Mucosa of descending colon (tissue), 3 donors: ENCODE data around the gene ID3. TPM values are rescaled to one million over a fixed set of nuclear protein-coding genes. Genes with fewer than 3 reads are reported as not detected.

ENCODE experiments used
- ATAC-seq: fragments of 200-7000 bp; cut with Tn5 transposase; one replicate; pipeline ENCODE4 v1.9.1; 2020; ENCODE audit warnings: mild to moderate bottlenecking, moderate library complexity
- DNase-seq, 3 donors: peaks; one replicate each; pipeline ENCODE4 v3.0.0-alpha.2; 2020
- H3K36me3 ChIP-seq: fragments of 200-600 bp; one replicate; pipeline ENCODE4 v1.8.0; 2021; ENCODE audit warnings: low read depth, mild to moderate bottlenecking
- H3K4me1 ChIP-seq: fragments of 200-600 bp; one replicate; pipeline ENCODE4 v1.8.0; 2021; ENCODE audit warnings: low read depth, mild to moderate bottlenecking
- H3K4me3 ChIP-seq: fragments of 200-600 bp; one replicate; pipeline ENCODE4 v1.8.0; 2021; ENCODE audit warnings: mild to moderate bottlenecking
- H3K9me3 ChIP-seq: fragments of 200-600 bp; one replicate; pipeline ENCODE4 v1.8.0; 2021; ENCODE audit warnings: mild to moderate bottlenecking
- intact Hi-C, 2 donors: fragments of 100-400 bp; cut with DNase I in 1 of 2; cut with micrococcal nuclease in 1 of 2; formaldehyde crosslinking; loops; one replicate each; pipeline versions ENCODE4 v1.11.0 to v1.11.1; 2022; cut with DNase I, micrococcal nuclease
- total RNA-seq, 3 donors: library from RNA; stranded (reverse); fragmentation: NEBNext Ultra II Directional in 2 of 3; extraction: Animal tissue kit (Norgen Biotek cat#: 25700) in 2 of 3; gene quantifications; one replicate each; pipeline versions ENCODE4 v1.2.1 to v1.2.4, GENCODE V29; 2021 to 2023
- TF ChIP-seq, protein P1 (sequence below): fragments of 200-600 bp; IDR thresholded peaks from one replicate; pipeline ENCODE4 v1.8.0; 2022; ENCODE audit warnings: antibody characterized with exemption, mild to moderate bottlenecking
- donor health status: DM: no; HTN: no; CAD: no; lungs with moderate emphysema.
- donor health status: DM: no; HTN: no; CAD: no.
- donor health status: DM: no; HTN: yes; CAD: no.

The ID3 gene
- total RNA-seq, 3 donors from 2014 or later, result 83.0 to 316 (median 121) TPM

DNA sequence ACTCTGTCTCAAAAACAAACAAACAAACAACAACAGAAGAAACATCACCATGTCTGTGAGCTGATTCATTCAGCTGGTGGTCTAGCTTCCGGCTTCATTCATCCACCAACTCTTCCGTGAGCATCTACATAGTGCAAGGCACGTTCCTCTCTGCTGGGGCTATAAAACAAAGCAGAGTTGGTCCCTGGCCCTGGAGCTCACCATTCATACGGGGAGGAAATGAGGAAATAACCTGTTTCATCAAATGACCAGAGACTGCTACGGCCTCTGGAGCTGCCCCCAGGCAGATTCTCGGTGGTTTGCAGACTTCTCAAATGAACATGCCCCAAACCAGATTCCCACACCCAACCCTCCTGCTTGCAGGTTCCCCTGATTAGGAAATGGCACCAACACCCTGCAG lies 41.0 kb upstream of the ID3 start:
- ATAC-seq (no peak), DNase-seq (no peak)
- TF ChIP-seq, protein P1, sequence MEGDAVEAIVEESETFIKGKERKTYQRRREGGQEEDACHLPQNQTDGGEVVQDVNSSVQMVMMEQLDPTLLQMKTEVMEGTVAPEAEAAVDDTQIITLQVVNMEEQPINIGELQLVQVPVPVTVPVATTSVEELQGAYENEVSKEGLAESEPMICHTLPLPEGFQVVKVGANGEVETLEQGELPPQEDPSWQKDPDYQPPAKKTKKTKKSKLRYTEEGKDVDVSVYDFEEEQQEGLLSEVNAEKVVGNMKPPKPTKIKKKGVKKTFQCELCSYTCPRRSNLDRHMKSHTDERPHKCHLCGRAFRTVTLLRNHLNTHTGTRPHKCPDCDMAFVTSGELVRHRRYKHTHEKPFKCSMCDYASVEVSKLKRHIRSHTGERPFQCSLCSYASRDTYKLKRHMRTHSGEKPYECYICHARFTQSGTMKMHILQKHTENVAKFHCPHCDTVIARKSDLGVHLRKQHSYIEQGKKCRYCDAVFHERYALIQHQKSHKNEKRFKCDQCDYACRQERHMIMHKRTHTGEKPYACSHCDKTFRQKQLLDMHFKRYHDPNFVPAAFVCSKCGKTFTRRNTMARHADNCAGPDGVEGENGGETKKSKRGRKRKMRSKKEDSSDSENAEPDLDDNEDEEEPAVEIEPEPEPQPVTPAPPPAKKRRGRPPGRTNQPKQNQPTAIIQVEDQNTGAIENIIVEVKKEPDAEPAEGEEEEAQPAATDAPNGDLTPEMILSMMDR, result no peak
- Histone ChIP-seq H3K4me3 (no peak overlapping the region), H3K4me1 (no peaks in the 10 kb centered on the region), H3K9me3 (no peaks in the 10 kb centered on the region), H3K36me3 (no peaks in the 10 kb centered on the region)
- intact Hi-C loops, result no loop called here

DNA sequence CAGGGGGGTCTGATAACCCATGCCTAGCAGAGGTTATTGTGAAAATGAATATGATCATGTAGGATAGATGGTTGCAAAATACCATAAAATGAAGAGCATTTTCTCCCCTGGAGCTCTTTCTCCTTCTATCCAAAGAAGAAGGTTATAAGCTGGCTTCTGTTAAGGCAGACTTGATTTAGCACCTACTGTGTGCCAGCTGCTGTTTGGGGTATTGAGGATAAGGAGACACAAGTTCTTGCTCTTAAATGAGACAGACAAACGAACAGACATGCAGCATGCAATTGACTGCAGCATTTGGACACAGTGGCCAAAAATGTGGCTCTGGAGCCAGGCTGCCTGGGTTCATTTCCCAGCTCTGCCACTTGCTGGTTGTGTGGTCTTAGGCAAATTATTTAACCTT lies 39.8 kb upstream of the ID3 start:
- Histone ChIP-seq H3K4me1 (no peaks in the 10 kb centered on the region), H3K4me3 (no peak overlapping the region), H3K36me3 (no peaks in the 10 kb centered on the region), H3K9me3 (no peaks in the 10 kb centered on the region)
- DNase-seq (no peak), ATAC-seq (no peak)
- TF ChIP-seq, protein P1, result no peak
- intact Hi-C loops, result no loop called here

DNA sequence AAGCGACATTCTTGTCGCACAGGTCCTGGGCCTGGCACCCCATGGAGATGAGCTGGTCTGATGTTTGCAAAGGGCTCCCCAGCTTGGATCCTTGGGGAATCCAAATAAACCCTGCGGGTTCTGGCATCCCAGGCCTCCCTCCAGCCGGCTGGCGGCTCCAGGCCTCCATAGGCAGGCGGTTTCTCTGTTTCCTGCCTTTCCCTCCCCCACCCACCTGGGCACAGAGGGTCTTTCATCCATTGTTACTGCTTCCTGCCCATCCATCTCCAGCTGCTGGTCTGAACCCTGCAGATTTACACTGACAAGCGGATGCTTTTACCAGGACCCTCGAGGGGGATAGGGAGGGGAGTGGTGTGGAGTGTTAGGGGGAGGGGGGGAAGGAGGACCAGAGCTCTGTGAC lies 39.1 kb upstream of the ID3 start:
- Histone ChIP-seq H3K9me3 (no peaks in the 10 kb centered on the region), H3K4me1 (no peaks in the 10 kb centered on the region), H3K4me3 (no peak overlapping the region), H3K36me3 (no peaks in the 10 kb centered on the region)
- no peak for ATAC-seq
- no peak for DNase-seq
- TF ChIP-seq, protein P1, result no peak
- intact Hi-C loops, result no loop called here

DNA sequence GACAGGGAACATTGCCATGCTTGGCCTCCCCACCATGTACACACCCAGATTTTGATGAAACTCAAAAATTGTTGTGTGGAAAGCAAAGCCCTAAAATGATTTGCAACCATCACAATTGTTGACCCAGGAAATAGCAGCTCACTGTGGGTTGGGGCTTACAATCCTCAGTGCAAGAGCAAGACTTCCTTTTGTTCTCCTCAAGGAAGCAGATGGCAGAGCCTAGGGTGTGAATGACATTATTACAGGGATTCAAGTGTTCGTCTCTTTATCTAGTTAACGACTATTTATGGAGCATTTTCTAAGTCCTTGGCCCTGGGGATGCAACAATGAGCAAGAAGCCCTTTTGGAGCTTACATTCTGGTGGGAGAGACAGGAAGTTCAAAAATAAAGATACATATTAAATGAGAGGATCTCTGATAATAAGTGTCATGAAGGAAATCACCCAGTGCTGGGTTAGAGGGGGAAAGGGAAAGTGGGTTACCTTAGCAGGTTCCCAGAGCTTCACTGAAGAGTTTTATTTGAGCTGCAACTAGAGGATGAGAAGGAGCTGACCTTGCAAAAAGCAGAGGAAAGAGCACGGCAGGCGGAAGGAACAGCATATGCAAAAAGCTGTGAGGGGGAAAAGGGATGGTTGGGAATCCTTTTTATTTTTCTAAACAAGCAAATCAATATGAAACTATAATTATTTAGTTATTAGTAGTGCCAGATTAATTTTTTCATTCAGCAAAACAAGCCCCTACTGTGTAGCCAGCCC lies 38.5 kb upstream of the ID3 start:
- H3K36me3 ChIP-seq, result no peaks in the 10 kb centered on the region
- H3K9me3 ChIP-seq, result no peaks in the 10 kb centered on the region
- no peak for DNase-seq
- TF ChIP-seq, protein P1, result no peak
- H3K4me1 ChIP-seq, result no peaks in the 10 kb centered on the region
- no peak for ATAC-seq
- intact Hi-C loops, result no loop called here
- H3K4me3 ChIP-seq, result no peak overlapping the region

DNA sequence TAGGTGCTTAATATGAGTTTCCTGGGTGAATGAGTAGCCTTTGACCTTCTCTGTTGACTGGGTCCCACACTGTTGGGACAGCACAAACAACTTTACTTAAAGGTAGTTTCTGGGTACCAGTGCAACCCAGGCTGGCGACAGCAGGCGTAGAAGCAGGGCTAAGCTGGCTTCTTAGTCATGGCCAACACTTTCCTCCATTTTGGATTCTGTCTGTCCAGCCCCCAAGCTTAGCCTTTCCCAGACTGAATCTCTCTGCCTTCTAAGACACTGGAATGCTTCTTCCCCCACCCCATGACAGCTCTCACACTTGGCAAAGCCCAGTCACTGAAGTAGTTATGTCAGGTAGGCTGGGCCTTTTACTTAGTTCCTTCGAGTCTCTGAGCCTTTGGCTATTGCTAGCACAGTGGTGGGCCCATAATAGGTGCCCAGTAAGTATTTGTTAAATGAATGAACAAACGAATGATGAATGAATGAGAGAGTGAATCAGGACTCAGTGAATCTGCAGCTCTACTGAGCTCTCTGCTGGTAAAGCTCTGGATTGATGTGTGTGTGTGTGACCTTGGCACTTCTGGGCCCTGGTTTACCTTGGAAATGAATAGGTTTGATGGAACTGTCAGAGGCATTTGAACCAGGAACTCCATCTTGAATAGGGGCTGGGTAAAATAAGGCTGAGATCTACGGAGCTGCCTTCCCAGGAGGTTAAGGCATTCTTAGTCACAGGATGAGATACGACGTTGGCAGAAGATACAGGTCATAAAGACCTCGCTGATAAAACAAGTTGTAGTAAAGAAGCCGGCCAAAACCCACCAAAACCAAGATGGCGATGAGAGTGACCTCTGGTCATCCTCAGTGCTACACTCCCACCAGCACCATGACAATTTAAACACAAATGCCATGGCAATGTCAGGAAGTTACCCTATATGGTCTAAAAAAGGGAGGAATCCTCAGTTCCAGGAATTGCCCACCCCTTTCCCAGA lies 37.4 kb upstream of the ID3 start:
- no peaks in the 10 kb centered on the region for H3K9me3 ChIP-seq
- no peaks in the 10 kb centered on the region for H3K4me1 ChIP-seq
- no peak overlapping the region for H3K4me3 ChIP-seq
- intact Hi-C loops, result no loop called here
- ATAC-seq, result no peak
- H3K36me3 ChIP-seq, result no peaks in the 10 kb centered on the region
- TF ChIP-seq, protein P1, result no peak
- no peak for DNase-seq
